GM21723 (cell line): Measurements from ENCODE around the gene CCND2.
"Not testable (repeated sequence)": the region's sequence is repeated elsewhere in the genome, so short reads cannot be mapped to it uniquely, and the experiment has no call there.

Source experiments
- ATAC-seq: cut with Tn5 transposase; IDR thresholded peaks from one replicate; pipeline ENCODE4 v1.9.1; 2021; ENCODE audit warnings: mild to moderate bottlenecking, moderate library complexity; ENCODE audit not compliant: unreplicated experiment

The CCND2 gene

GRCh38 chr12:4273652-4274395 is at the start of gene CCND2:
TSS of gene CCND2 (plus strand) at chr12:4273762. CDS start at chr12:4274041, 279 bp downstream.
- peak; percentile 37 for ATAC-seq

- no peak for ATAC-seq
Observed at GRCh38 chr12:4224206-4224889, 49.2 kb upstream of the CCND2 start.

- no peak for ATAC-seq
Observed at GRCh38 chr12:4225571-4225970, 48.0 kb upstream of the CCND2 start.

- no peak for ATAC-seq
Observed at GRCh38 chr12:4227046-4227445, 46.5 kb upstream of the CCND2 start.

GRCh38 chr12:4228122-4228580 is 45.4 kb upstream of the CCND2 start:
- no peak for ATAC-seq

GRCh38 chr12:4230526-4230925 is 43.0 kb upstream of the CCND2 start:
- ATAC-seq = no peak

- ATAC-seq = no peak
Observed at GRCh38 chr12:4238577-4238976, 35.0 kb upstream of the CCND2 start.

GRCh38 chr12:4239746-4240145 is 33.8 kb upstream of the CCND2 start:
- ATAC-seq = no peak

- no peak for ATAC-seq
Observed at GRCh38 chr12:4240161-4240783, 33.3 kb upstream of the CCND2 start.

- ATAC-seq = no peak
Observed at GRCh38 chr12:4240981-4241380, 32.6 kb upstream of the CCND2 start.

GRCh38 chr12:4241592-4241991 is 32.0 kb upstream of the CCND2 start:
- no peak for ATAC-seq

GRCh38 chr12:4242595-4242994 is 31.0 kb upstream of the CCND2 start:
- no peak for ATAC-seq

- ATAC-seq = no peak
Observed at GRCh38 chr12:4243091-4243490, 30.5 kb upstream of the CCND2 start.

GRCh38 chr12:4243491-4244100 is 30.0 kb upstream of the CCND2 start:
- ATAC-seq = not testable (repeated sequence)

GRCh38 chr12:4244868-4245267 is 28.7 kb upstream of the CCND2 start:
- ATAC-seq = no peak

- no peak for ATAC-seq
Observed at GRCh38 chr12:4245446-4245845, 28.1 kb upstream of the CCND2 start.

- no peak for ATAC-seq
Observed at GRCh38 chr12:4246116-4246515, 27.4 kb upstream of the CCND2 start.

GRCh38 chr12:4250691-4251090 is 22.9 kb upstream of the CCND2 start:
- no peak for ATAC-seq

- no peak for ATAC-seq
Observed at GRCh38 chr12:4251216-4251891, 22.2 kb upstream of the CCND2 start.

- ATAC-seq = no peak
Observed at GRCh38 chr12:4251967-4252366, 21.6 kb upstream of the CCND2 start.

- no peak for ATAC-seq
Observed at GRCh38 chr12:4252601-4253000, 21.0 kb upstream of the CCND2 start.
